Right kidney (tissue), 1 donor: ENCODE measurements around the gene ADCY4.
A peak's percentile ranks its signal among the peaks of the same experiment; 100 is the strongest.

Experiments used
- DNase-seq: peaks from one replicate; pipeline ENCODE4 v3.0.0-alpha.2; 2016

Gene ADCY4

DNA sequence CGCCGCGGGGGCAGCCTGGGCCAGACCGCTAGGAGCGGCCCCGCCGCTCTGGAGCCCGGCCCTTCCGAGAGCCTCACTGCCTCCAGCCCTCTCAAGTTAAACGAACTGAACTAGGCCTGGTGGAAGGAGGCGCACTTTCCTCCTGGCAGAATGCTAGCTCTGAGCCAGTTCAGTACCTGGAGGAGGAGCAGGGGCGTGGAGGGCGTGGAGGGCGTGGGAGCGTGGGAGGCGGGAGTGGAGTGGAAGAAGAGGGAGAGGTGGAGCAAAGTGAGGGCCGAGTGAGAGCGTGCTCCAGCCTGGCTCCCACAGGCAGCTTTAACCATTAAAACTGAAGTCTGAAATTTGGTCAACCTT, 18.3 kb downstream of the ADCY4 start:
- DNase-seq: no peak

DNA sequence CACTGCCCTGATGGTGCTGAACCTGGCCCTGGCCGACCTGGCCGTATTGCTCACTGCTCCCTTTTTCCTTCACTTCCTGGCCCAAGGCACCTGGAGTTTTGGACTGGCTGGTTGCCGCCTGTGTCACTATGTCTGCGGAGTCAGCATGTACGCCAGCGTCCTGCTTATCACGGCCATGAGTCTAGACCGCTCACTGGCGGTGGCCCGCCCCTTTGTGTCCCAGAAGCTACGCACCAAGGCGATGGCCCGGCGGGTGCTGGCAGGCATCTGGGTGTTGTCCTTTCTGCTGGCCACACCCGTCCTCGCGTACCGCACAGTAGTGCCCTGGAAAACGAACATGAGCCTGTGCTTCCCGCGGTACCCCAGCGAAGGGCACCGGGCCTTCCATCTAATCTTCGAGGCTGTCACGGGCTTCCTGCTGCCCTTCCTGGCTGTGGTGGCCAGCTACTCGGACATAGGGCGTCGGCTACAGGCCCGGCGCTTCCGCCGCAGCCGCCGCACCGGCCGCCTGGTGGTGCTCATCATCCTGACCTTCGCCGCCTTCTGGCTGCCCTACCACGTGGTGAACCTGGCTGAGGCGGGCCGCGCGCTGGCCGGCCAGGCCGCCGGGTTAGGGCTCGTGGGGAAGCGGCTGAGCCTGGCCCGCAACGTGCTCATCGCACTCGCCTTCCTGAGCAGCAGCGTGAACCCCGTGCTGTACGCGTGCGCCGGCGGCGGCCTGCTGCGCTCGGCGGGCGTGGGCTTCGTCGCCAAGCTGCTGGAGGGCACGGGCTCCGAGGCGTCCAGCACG, 18.9 kb downstream of the ADCY4 start:
- DNase-seq: peak; percentile 65

DNA sequence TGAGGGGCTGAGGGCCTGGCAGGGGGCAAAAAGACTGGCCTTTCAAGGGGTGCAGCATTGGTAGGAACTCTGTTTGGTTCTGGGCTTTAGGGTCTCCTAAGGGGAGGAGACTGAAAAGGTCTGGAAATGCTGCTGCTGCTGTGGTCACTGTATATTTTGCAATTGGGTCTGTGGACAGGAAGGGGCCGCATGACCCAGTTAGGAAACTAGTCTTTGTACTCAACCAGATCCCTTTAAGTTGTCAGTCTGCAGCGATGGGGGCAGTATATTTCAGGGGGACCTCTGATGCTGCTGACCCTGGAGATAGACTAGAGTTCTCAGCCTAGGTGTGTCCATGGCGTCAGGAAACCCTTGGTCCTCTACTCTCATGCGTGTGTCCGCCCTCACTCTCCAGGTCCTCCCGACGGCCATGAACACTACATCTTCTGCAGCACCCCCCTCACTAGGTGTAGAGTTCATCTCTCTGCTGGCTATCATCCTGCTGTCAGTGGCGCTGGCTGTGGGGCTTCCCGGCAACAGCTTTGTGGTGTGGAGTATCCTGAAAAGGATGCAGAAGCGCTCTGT, 19.5 kb downstream of the ADCY4 start:
- no peak for DNase-seq

DNA sequence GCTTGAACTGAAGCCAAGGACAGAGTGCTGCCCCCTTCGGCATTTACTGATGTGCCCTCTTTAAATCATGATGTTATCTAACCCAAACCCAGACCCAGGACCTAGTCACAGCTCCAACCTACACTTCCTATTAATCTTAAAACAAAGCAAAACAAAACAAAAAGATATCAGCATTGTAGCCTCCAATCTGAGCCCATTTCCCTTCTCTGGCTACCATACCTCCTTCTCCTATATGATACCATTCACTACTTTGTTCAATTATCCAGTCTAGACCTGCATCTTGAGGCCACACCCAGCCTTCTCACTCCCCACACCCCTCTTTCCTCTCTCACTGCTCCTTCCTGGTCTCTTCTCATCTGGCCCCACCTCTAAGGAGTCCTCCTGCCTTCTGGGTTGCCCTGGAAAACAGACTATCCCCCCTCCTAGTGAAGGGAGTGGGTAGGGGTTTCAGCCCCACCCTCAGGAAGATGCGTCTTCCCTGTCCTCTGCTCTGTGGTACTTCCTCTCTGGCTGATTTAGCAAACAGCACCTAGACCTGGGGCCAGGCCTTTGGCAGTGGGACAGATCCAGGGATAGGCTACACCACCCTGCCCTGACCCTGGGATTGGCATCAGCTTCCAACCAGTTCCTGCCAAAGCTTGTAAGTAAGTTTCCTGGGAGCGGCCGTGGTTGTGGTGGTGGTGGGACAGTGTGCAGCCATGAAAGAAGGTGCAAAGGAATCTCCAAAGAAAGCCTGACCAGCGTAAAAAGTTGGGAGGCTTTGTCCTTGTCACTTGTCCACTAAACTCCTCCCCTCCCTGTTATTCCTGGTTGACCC, 20.3 kb downstream of the ADCY4 start:
- no peak for DNase-seq

DNA sequence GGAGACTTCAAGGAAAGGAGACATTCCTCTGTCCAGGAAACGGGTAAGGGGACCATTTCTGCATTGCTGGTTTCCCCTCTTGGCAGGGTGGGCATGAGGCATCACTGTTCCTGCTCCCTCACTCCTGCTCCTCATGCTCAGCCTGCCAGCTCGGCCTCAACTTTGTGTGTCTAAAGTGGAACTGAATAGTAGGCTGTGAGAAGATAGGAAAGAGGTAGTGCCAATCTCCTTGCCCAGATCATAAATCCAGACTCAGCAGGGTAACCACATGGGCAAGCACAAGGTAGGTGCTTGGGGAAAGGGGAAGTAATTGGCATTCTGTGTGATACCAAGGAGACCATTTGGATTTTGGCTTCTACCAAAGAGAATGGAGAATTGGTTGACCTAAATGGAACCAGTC, 21.0 kb downstream of the ADCY4 start:
- DNase-seq: no peak

DNA sequence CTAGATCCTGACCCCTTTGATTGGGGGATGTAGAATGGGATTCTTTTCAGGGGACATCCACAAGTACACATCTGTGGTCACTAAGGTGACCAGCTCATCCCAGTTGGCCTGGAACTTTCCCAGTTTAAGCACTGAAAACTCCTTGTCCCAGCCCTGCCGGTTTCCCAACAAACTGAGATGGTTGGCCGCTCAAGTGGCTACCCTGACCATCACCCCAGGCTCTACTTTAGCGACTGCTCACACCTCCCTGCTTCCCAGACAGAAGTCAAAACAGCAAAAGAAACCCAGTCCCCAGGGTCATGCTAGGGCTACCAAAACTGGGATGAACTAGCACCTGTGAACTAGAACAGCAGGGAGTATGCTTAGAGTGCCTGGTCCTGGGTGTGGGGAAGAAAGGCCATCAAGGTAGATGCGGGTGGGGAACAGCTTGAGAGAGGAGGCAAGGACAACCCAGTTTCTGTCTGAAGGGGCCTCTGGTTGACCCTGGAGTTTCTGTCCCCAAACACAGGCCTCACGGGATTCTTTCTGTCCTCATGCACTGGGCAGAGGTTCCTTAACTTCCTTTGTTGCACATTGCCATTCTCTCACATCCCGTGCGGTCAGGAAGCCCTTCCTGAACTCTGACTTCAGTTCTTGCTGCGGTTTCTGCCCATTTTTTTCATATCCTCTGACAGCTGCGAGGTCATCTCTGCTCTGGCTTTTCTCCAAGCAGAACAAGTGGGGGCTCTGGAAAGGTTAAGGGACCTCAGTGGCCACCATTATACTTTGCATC, 21.9 kb downstream of the ADCY4 start:
- DNase-seq: no peak

DNA sequence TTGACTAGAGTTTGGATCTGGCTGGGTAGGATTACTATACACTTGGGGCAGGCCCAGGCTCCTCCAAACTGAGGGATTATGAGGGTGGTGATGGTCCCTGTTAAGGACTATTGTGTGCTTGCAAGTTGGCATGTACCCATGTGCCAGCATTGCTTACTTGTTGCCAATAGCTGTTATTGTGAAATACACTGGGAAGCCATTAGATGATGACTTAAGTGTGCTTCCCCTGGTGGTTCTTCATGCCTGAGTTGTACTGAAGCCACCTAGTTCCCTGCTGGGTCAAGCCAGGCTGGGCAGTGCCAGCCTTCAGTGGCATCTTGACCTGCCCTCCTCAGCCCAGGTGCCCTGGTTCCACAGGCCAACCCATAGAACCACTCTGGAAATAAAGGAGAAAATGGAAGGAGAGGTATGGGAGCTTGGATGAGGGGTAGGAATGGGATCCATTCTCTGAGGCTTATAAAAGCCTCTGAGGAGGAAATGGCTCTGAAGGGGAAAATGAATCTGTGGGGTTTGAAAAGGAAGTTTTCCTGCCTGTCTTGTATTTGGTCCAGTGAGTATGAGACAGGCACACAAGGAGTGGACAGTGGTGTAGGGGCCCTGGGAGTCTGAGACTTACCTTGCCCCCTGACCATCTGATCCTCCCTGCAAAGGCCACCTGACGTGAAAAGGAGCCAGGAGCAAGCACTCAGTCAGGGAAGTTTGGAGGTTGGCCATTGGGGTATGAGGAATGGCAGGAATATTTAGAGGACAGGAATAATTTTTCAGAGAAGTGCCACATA, 22.8 kb downstream of the ADCY4 start:
- no peak for DNase-seq

DNA sequence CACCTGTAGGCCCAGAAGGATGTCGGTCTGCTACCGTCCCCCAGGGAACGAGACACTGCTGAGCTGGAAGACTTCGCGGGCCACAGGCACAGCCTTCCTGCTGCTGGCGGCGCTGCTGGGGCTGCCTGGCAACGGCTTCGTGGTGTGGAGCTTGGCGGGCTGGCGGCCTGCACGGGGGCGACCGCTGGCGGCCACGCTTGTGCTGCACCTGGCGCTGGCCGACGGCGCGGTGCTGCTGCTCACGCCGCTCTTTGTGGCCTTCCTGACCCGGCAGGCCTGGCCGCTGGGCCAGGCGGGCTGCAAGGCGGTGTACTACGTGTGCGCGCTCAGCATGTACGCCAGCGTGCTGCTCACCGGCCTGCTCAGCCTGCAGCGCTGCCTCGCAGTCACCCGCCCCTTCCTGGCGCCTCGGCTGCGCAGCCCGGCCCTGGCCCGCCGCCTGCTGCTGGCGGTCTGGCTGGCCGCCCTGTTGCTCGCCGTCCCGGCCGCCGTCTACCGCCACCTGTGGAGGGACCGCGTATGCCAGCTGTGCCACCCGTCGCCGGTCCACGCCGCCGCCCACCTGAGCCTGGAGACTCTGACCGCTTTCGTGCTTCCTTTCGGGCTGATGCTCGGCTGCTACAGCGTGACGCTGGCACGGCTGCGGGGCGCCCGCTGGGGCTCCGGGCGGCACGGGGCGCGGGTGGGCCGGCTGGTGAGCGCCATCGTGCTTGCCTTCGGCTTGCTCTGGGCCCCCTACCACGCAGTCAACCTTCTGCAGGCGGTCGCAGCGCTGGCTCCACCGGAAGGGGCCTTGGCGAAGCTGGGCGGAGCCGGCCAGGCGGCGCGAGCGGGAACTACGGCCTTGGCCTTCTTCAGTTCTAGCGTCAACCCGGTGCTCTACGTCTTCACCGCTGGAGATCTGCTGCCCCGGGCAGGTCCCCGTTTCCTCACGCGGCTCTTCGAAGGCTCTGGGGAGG, 23.9 kb downstream of the ADCY4 start, which contains the start of gene LTB4R:
TSS of gene LTB4R (plus strand) at position 857 of the 959 bp plus-strand sequence. CDS start 4,150 bp downstream, outside the sequence.
- DNase-seq: peak; percentile 94

DNA sequence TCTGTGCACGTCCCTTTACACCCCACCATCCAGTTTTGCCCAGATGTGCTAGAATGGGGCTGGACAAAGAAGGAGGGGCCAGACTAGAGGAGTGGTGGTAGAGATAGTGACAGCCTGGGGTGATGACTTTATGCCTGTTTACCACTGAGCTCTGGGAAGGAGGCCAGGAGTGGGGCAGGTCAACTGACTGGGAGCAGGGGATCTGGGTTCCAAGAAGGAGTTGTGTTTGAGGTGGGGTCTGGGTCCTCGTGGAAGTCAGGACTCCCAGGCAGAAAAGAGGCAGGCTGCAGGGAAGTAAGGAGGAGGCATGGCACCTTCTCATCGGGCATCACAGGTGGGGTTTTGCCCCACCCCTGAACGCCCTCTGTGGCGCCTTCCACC, 24.6 kb downstream of the ADCY4 start:
- DNase-seq: no peak

DNA sequence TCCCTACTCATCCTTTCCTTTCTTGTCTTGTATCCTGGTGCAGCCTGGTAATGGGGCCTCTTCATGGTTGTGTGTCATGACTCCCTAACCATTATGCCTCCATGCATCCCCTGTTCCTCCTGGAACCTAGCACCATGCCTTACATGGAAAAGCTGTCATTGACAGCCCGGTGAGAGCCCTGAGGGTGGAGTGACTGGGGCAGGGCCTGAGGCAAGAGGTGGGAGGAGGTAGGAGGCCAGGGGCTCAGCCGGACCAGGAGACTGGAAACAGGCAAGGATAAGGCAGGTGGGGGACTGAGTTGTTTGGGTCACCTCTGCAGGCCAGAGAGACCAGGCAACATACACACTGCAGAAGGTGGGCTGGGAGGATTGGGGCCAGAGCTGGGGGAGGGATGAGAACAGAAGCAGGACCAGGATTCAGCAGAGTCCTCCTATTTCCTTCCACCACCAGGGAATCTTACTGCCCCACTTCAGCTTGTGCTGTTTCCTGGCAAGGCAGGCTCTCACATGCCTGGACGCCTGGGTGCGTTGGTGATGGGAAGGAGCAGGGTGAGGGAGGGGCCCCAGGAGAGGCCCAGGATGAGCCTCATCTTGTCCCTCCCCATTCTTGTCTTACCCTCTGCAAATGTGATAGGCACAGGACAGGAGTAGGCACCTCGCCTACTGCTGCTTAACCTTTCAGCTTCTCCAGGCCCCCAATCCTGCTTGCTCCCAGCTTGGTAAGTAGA, 25.2 kb downstream of the ADCY4 start, which contains the start of gene LTB4R2:
TSS of gene LTB4R2 (plus strand) at position 603 of the 727 bp plus-strand sequence. CDS start 525 bp downstream, outside the sequence.
- no peak for DNase-seq

DNA sequence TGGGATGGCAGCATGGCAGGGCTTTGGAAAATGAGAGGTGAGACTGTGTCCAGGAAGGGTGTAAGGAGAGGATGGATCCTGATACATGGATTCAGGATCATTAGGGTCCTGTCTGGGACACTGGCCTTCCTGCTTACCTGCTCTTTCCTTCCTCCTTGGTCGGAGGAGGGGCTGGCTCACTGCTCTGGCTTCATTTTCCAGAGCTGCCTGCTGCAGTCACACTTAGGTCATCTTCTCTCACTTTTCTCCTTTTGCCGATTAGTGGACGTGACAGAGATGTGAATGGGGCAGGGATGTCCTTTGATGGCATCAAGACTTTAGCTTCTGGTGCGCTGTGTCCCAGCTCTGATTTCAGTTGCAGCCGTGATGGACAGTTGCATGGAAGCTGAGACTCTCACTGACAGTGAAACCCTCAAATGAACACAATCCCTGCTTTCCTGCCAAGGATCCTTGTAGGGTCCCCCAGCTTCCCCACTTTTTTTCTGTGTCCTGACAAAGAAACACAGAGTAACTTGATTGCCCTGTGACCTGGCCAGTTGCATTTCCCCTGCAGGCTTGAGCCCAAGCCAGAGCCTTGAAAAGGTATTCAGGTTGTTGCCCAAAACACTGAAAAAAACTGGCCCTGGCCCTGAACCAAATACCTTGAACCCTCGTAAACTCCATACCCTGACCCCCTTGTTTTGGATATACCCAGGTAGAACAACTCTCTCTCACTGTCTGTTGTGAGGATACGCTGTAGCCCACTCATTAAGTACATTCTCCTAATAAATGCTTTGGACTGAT, 26.3 kb downstream of the ADCY4 start:
- no peak for DNase-seq

DNA sequence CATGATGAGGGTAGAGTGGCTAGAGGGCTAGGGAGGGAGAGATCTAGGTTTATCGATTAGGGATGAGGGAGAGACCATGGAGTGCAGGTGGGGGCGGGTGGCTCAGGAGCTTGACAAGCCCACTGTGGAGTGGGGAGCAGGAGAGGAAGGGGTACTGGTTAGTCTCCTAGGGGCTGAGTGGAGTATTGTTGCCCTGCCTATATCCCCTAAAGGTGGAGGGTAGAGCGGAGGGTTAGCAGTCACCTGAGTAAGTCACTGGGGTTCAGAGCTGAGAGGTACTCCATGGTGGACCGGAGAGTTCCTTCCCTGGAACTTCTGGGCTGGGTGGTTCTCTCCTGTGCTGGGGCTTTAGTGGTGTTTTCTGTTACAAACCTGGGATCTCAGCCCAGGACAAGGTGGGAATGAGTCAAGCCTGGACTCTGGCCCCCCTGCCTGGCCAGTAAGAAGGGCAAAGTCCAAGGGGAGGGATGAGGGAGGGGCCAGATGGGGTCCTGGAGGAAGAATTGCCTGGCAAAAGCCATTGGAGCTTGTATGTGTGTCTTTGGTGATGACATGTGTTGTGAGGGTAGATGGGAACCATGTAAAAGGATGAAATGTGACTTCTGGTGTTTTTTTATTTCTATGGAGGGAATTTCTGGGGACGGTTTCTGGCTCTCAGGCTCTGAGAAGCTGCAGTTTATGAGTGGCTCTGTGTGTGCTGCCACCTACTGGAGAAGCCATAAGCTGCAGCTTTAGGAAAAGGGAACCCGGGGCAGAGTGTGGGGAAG, 27.1 kb downstream of the ADCY4 start, which contains the start of gene CIDEB:
TSS of gene CIDEB (minus strand) at position 403 of the 767 bp plus-strand sequence. CDS start at position 284, 119 bp downstream.
- DNase-seq: peak; percentile 65

DNA sequence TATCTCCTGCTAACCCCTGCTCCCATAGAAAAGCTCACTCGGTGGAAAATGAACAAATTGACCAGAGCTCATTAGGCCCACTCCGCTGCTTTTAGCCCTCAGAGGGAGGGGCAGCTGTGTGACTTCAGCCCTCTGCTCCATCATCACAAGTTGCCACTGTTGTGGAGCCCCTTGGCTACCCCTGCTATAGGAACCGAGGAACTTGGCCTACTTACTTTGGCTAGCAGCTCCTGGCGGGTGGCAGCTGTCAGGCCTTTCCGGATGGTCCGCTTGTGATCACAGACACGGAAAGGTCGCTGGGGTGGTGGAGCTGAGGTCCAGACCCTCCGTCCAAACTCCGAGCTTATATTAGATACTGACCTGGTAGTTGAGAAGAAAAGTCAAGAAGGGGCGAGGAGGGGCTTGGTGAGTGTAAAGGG, 27.7 kb downstream of the ADCY4 start:
- no peak for DNase-seq

DNA sequence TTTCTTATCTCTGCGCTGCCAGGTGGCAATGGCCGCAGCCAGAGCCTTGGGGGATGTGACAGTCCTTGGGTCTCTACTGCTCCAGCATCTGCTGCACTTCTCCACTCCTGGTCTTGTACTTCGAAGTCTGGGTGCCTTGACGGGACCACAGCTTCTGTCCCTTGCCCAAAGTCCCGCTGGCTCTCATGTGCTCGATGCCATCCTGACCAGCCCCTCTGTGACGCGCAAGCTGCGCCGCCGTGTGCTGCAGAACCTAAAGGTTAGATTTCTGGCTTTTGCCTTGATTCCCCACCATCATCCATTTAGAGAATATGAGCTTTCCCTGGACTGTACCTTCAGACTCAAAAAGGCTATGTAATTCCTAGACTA, 30.9 kb downstream of the ADCY4 start:
- no peak for DNase-seq

DNA sequence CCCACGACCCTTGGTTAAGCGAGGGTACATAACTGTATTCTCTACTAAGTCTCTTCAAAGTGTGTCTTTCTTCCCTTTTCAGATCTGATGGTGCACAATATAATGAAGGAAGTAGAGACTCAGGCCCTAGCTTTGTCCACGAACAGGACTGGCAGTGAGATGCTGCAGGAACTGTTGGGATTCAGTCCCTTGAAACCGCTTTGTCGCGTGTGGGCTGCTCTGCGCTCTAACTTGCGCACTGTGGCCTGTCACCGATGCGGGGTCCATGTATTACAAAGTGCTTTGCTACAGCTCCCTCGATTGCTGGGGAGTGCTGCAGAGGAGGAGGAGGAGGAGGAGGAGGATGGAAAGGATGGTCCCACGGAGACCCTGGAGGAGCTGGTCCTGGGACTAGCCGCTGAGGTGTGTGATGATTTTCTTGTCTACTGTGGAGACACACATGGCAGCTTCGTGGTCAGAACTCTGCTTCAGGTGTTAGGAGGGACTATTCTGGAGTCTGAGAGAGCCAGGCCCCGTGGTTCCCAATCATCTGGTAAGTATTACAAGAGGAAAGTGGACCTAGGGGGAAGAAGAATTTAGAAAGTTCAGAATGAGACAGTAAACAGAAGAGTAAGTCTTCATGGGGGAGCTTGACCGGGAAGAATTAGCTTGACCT, 34.4 kb downstream of the ADCY4 start:
- no peak for DNase-seq

DNA sequence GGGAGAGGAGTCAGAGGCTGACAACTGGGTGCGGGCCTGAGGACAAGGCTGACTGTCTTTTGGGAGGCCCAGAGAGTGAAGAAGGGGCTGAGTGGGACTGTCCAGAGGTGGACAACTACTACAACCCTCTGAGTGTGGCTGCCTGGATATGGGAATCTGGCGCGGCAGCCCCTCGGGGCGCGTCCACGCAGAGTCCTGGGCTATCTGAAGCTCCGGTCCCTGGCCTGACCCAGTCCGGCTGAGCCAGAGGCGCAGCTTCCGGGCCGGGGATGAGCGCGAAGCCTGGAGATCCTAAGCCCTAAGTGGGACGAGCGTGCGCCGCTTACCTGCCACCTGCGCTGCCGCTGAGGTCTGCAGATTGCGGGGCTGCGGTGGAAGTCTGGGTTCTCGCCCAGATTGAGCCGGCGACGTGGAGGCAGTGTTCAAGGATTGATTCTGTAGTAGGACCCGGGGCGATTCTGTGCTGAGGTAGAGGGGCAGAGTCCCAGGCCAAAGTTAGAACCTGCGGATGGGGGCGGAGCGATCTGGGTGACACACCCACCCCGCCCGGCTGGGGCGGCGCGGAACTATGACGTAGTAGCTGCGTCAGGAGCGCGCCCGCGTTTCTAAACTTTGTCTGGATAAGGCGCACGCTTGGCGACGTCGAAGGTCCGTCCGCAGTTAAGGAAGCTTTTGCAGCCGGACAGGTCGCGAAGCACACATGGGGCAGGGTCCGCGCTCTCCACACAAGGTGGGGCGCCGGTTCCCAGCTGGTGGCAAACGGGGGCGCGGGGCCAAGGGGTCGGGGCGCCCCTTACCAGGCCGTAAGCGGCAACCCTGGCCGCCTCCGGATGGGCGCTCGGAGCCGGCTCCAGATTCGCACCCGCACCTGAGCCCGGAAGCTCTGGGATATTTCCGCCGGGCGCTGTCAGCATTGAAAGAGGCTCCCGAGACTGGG, 35.3 kb downstream of the ADCY4 start, which contains the start of the genes DHRS1 and NOP9:
TSS of gene DHRS1 (minus strand) at position 526 of the 937 bp plus-strand sequence. CDS start 674 bp downstream, outside the sequence.
TSS of gene NOP9 (plus strand) at position 596 of the 937 bp plus-strand sequence. CDS start at position 701, 105 bp downstream.
- peak; percentile 90 for DNase-seq
